Endodermal cell (in vitro differentiated cells): ENCODE data around the gene BARX1. TPM values are rescaled to one million over a fixed set of nuclear protein-coding genes. Genes with fewer than 3 reads are reported as not detected.

Experiments used
- DNase-seq: peaks from one replicate; pipeline ENCODE4 v3.0.0-alpha.2; 2017
- H3K27ac ChIP-seq: 2 replicates; pipeline ENCODE4 v1.5.1; 2013; ENCODE audit warnings: mild to moderate bottlenecking, low read depth, low read length, moderate library complexity
- H3K27me3 ChIP-seq: 2 replicates; pipeline ENCODE4 v1.6.1; 2013; ENCODE audit warnings: mild to moderate bottlenecking, low read length, moderate library complexity; ENCODE audit not compliant: insufficient read depth, control insufficient read depth, poor library complexity, severe bottlenecking
- H3K36me3 ChIP-seq: 2 replicates; pipeline ENCODE4 v1.7.0; 2013; ENCODE audit warnings: mild to moderate bottlenecking, low read length, moderate library complexity; ENCODE audit not compliant: control insufficient read depth, insufficient read depth
- H3K4me1 ChIP-seq: one replicate; pipeline ENCODE4 v1.7.0; 2013; ENCODE audit warnings: low read length; ENCODE audit not compliant: control insufficient read depth, insufficient read depth
- H3K4me3 ChIP-seq: 2 replicates; pipeline ENCODE4 v1.5.1; 2013; ENCODE audit warnings: mild to moderate bottlenecking, low read length, moderate library complexity
- H3K9ac ChIP-seq: 2 replicates; pipeline ENCODE4 v1.6.1; 2013; ENCODE audit warnings: mild to moderate bottlenecking, low read length, moderate library complexity; ENCODE audit not compliant: poor library complexity, severe bottlenecking; ENCODE audit errors: extremely low read depth
- H3K9me3 ChIP-seq: 2 replicates; pipeline ENCODE4 v1.6.1; 2013; ENCODE audit warnings: mild to moderate bottlenecking, low read length, moderate library complexity; ENCODE audit not compliant: control insufficient read depth
- H3K27ac Mint-ChIP-seq: 2 replicates; pipeline ENCODE4 v1.8.0; 2020; ENCODE audit warnings: mixed read lengths
- H3K27me3 Mint-ChIP-seq: 2 replicates; pipeline ENCODE4 v1.8.0; 2021; ENCODE audit warnings: mild to moderate bottlenecking, mixed read lengths; ENCODE audit not compliant: insufficient read depth
- H3K36me3 Mint-ChIP-seq: 2 replicates; pipeline ENCODE4 v1.8.0; 2020; ENCODE audit warnings: low read depth, mixed read lengths
- H3K4me1 Mint-ChIP-seq: 2 replicates; pipeline ENCODE4 v1.8.0; 2020; ENCODE audit warnings: mixed read lengths
- H3K4me3 Mint-ChIP-seq: 2 replicates; pipeline ENCODE4 v1.8.0; 2020; ENCODE audit warnings: mild to moderate bottlenecking, moderate library complexity, mixed read lengths
- H3K9me3 Mint-ChIP-seq: 2 replicates; pipeline ENCODE4 v1.8.0; 2020; ENCODE audit warnings: mild to moderate bottlenecking, mixed read lengths
- CTCF ChIP-seq: fragments of 200-600 bp; sonication (generic); conservative IDR thresholded peaks from 2 replicates; pipeline ENCODE4 v1.5.0; 2021; ENCODE audit warnings: antibody characterized with exemption, mild to moderate bottlenecking
- WGBS, 2 experiments: methylation state at CpG; one replicate each; pipeline versions ENCODE4 v1.1.5 to v1.1.7; 2013; ENCODE audit warnings: missing lambda C conversion rate in 2 of 2, mixed read lengths in 1 of 2; ENCODE audit not compliant: insufficient coverage in 1 of 2, insufficient read length in 1 of 2; 5-methylcytosine and 5-hydroxymethylcytosine counted together
- total RNA-seq, 2 donors: library from RNA; stranded (reverse); fragmentation: NEBNext Ultra II Directional in 1 of 2; extraction: Animal tissue kit (Norgen Biotek cat#: 25700) in 1 of 2; gene quantifications; 2 replicates in 1 of 2; 3 replicates in 1 of 2; pipeline ENCODE4 v1.2.1, GENCODE V29; 2021

Gene BARX1
- total RNA-seq, 2 donors from 2014 or later, result 0.35 TPM; not detected in 1

- no peaks in the 10 kb centered on the region for H3K9me3 Mint-ChIP-seq
- H3K4me1 ChIP-seq, result no peaks in the 10 kb centered on the region
- no peak overlapping the region for H3K4me3 Mint-ChIP-seq
- peak; percentile 92 for TF ChIP-seq CTCF
- DNase-seq, result peak; percentile 89
- no peak overlapping the region for H3K27ac ChIP-seq
- peaks cover 50% of the 10 kb centered on the region for H3K27me3 ChIP-seq
- peaks cover 51% of the 10 kb centered on the region for H3K27me3 Mint-ChIP-seq
- peaks cover 11% of the 10 kb centered on the region for H3K4me1 Mint-ChIP-seq
- H3K9me3 ChIP-seq, result no peaks in the 10 kb centered on the region
- no peak overlapping the region for H3K27ac Mint-ChIP-seq
- no peak overlapping the region for H3K9ac ChIP-seq
- no peaks in the 10 kb centered on the region for H3K36me3 ChIP-seq
- H3K4me3 ChIP-seq, result no peak overlapping the region
- no peaks in the 10 kb centered on the region for H3K36me3 Mint-ChIP-seq
- 30 to 36% methylated on average over 14 to 22 of the region's 22 CpGs for WGBS, 2 experiments
Measured at GRCh38 chr9:93962561-93963440, 7.6 kb upstream of the BARX1 start.

GRCh38 chr9:93962017-93962416 is 6.9 kb upstream of the BARX1 start:
- Histone ChIP-seq H3K9ac (no peak overlapping the region), H3K4me3 (no peak overlapping the region), H3K27ac (no peak overlapping the region), H3K27me3 (peaks cover 58% of the 10 kb centered on the region), H3K4me1 (no peaks in the 10 kb centered on the region), H3K36me3 (no peaks in the 10 kb centered on the region), H3K9me3 (no peaks in the 10 kb centered on the region)
- Mint-ChIP-seq H3K9me3 (no peaks in the 10 kb centered on the region), H3K27me3 (peaks cover 59% of the 10 kb centered on the region), H3K27ac (no peak overlapping the region), H3K36me3 (no peaks in the 10 kb centered on the region), H3K4me1 (peaks cover 11% of the 10 kb centered on the region), H3K4me3 (no peak overlapping the region)
- DNase-seq, result no peak
- TF ChIP-seq CTCF, result no peak
- 66% methylated on average over 1 of the region's 1 CpG; no CpG with 5 or more reads in 1 of the 2 experiments for WGBS, 2 experiments

- H3K36me3 Mint-ChIP-seq, result no peaks in the 10 kb centered on the region
Measured at GRCh38 chr9:93960971-93961841, 6.1 kb upstream of the BARX1 start.

More at GRCh38 chr9:93960971-93961841, 6.1 kb upstream of the BARX1 start:
- Mint-ChIP-seq H3K4me3 (no peak overlapping the region), H3K27ac (no peak overlapping the region), H3K27me3 (peaks cover 67% of the 10 kb centered on the region), H3K4me1 (peaks cover 11% of the 10 kb centered on the region), H3K9me3 (no peaks in the 10 kb centered on the region)
- Histone ChIP-seq H3K4me3 (no peak overlapping the region), H3K27ac (no peak overlapping the region), H3K9ac (no peak overlapping the region), H3K27me3 (peaks cover 66% of the 10 kb centered on the region), H3K4me1 (no peaks in the 10 kb centered on the region), H3K36me3 (no peaks in the 10 kb centered on the region), H3K9me3 (no peaks in the 10 kb centered on the region)
- 29 to 35% methylated on average over 5 to 11 of the region's 11 CpGs for WGBS, 2 experiments
- DNase-seq, result peak; percentile 53
- no peak for TF ChIP-seq CTCF
